Naive thymus-derived CD8-positive, alpha-beta T cell (primary cell): Measurements from ENCODE around the gene WASHC3. TPM values are rescaled to one million over a fixed set of nuclear protein-coding genes. Genes with fewer than 3 reads are reported as not detected.

Experiments
- ATAC-seq, 2 donors: fragments of 150-1000 bp; cut with Tn5 transposase in 1 of 2; sonication (Bioruptor Pico), chemical (Tn5 transposase) in 1 of 2; 1 replicate in 1 of 2; 2 replicates in 1 of 2; pipeline ENCODE4 v1.10.0; 2021; ENCODE audit warnings: mild to moderate bottlenecking in 2 of 2, moderate library complexity in 2 of 2
- POLR2A ChIA-PET: fragments of 350-600 bp; sonication (Branson Sonifier 250); formaldehyde crosslinking; loops from one replicate; lab custom pipeline; 2021; ENCODE audit warnings: antibody characterized with exemption; lab: Charles Lee
- DNase-seq, 10 donors: peaks; one replicate each; pipeline versions ENCODE4 v3.0.0 to v3.0.0-alpha.2; 2020 to 2022
- H3K27ac Mint-ChIP-seq, 10 donors: one replicate each; pipeline ENCODE4 v1.8.0; 2020 to 2022; ENCODE audit warnings: mild to moderate bottlenecking in 10 of 10, mixed read lengths in 10 of 10, moderate library complexity in 4 of 10, inconsistent platforms in 1 of 10
- H3K27me3 Mint-ChIP-seq, 5 donors: one replicate each; pipeline ENCODE4 v1.8.0; 2021 to 2022; ENCODE audit warnings: mixed read lengths in 5 of 5
- H3K36me3 Mint-ChIP-seq, 3 donors: one replicate each; pipeline ENCODE4 v1.8.0; 2020 to 2022; ENCODE audit warnings: mixed read lengths in 3 of 3, mild to moderate bottlenecking in 2 of 3, inconsistent platforms in 1 of 3
- H3K4me1 Mint-ChIP-seq, 4 donors: one replicate each; pipeline ENCODE4 v1.8.0; 2021 to 2022; ENCODE audit warnings: mixed read lengths in 4 of 4
- H3K4me3 Mint-ChIP-seq, 10 donors: one replicate each; pipeline ENCODE4 v1.8.0; 2020 to 2022; ENCODE audit warnings: mild to moderate bottlenecking in 10 of 10, mixed read lengths in 10 of 10, moderate library complexity in 6 of 10, inconsistent platforms in 1 of 10
- H3K9me3 Mint-ChIP-seq, 9 donors: one replicate each; pipeline ENCODE4 v1.8.0; 2020 to 2022; ENCODE audit warnings: mixed read lengths in 9 of 9, mild to moderate bottlenecking in 3 of 9, inconsistent platforms in 1 of 9, moderate library complexity in 1 of 9
- polyA plus RNA-seq, 3 donors: library from polyadenylated mRNA; unstranded; fragments of 300-500 nt; fragmentation: Illumina TruSeq; gene quantifications; one replicate each; pipeline ENCODE4 v1.2.3, GENCODE V29; 2021
- total RNA-seq, 8 experiments: library from RNA in 2 of 8; stranded (reverse) in 2 of 8; gene quantifications; one replicate each; pipeline ENCODE4 v1.2.3 and lab custom pipeline; 2021 to 2026

The WASHC3 gene
- total and polyA plus RNA-seq, 5 experiments from 2014 or later, result 54.3 to 97.2 (median 89.3) TPM

DNA sequence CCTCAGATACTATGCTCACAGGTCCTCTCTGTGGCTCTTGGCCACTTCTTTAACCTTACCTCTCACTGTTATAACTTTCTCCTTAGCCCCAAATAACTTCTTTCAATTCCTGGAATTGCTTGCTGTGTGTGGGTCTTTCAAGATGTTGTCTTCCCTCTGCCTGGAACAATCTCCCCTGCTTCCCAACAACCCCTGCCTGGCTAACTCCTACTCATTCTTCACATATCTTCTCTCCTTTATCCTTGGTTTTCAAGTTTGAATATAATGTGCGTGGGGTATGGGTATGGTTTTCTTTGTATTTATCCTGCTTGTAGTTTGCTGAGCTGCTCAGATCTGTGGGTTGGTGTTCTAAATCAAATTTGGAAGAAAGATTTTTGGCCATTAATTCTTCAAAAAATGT, 2.7 kb upstream of the WASHC3 start:
- H3K27ac Mint-ChIP-seq, result no peak overlapping the region
- POLR2A ChIA-PET, result no interaction called here
- no peaks in the 10 kb centered on the region for H3K9me3 Mint-ChIP-seq
- ATAC-seq (no peak), DNase-seq (no peak)
- H3K4me1 Mint-ChIP-seq, result peaks cover 8 to 27% (median 24%) of the 10 kb centered on the region in 4 donors
- no peak overlapping the region for H3K4me3 Mint-ChIP-seq
- peaks cover 0 to 8% (median 3%) of the 10 kb centered on the region in 3 donors for H3K36me3 Mint-ChIP-seq
- H3K27me3 Mint-ChIP-seq, result peaks cover 2 to 11% (median 5%) of the 10 kb centered on the region in 5 donors

DNA sequence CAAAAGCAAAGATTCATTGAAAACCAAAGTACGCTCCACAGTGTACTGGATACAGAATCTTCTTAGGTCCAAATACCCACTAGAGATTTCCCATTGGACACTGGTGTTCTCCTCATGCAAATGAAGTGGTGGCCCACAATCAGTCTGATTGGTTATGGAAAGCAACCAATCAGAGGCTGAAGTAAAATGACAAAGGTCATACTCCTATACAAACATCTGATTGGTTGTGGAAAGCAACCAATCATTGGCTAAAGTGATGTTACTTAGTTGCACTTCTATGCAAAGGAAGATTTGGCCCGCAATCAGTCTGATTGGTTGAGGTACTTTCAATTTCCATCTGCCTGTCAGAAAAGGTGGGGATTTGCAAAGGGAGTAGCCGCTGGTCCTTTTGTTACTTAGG, 1.3 kb upstream of the WASHC3 start:
- peaks cover 10 to 35% (median 33%) of the 10 kb centered on the region in 4 donors for H3K4me1 Mint-ChIP-seq
- ATAC-seq (no peak), DNase-seq (no peak)
- peaks cover 4 to 20% (median 10%) of the 10 kb centered on the region in 3 donors for H3K36me3 Mint-ChIP-seq
- POLR2A ChIA-PET, result interaction anchor here (0.6 kb wide), 1 partner anchor 33 kb away, joined by 3 read pairs; no protein-coding TSS in a partner anchor
- peak overlapping the region in 4 of 10 donors; percentile 7 to 99 (median 67) for H3K27ac Mint-ChIP-seq
- peak overlapping the region in 1 of 10 donors; percentile 13 for H3K4me3 Mint-ChIP-seq
- no peaks in the 10 kb centered on the region for H3K9me3 Mint-ChIP-seq
- peaks cover 2 to 11% (median 5%) of the 10 kb centered on the region in 5 donors for H3K27me3 Mint-ChIP-seq

DNA sequence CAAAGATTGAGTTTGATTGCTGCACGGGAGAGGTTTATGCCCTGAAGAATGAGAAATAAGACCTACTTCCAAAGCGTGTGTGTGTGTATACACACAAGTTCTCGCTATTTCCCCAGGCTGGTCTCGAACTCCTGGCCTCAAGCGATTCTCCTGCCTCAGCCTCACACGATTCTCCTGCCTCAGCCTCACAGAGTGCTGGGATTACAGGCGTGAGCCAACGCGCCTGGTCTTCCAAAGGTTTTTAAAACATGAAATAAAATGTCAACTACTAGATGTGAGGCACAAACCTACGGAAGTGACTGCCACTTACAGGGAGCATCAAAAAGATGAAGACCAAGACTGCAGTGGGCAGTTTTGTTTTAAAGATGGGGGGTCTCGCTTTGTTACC, 622 bp upstream of the WASHC3 start:
- POLR2A ChIA-PET, result interaction anchor here (0.6 to 1.5 kb wide), 5 partner anchors 13 to 1868 kb away, joined by 3 to 8 read pairs (median 3); partner anchors contain the start of genes ARL1, HSP90B1, NUP37 and PARPBP
- Mint-ChIP-seq H3K36me3 (peaks cover 4 to 26% (median 15%) of the 10 kb centered on the region in 3 donors), H3K4me3 (peak overlapping the region in 9 of 10 donors; percentile 91 to 99 (median 96)), H3K9me3 (no peaks in the 10 kb centered on the region), H3K27ac (peak overlapping the region in 9 of 10 donors; percentile 93 to 99 (median 97)), H3K4me1 (peaks cover 12 to 42% (median 39%) of the 10 kb centered on the region in 4 donors), H3K27me3 (peaks cover 2 to 11% (median 5%) of the 10 kb centered on the region in 5 donors)
- no peak for ATAC-seq
- no peak for DNase-seq

DNA sequence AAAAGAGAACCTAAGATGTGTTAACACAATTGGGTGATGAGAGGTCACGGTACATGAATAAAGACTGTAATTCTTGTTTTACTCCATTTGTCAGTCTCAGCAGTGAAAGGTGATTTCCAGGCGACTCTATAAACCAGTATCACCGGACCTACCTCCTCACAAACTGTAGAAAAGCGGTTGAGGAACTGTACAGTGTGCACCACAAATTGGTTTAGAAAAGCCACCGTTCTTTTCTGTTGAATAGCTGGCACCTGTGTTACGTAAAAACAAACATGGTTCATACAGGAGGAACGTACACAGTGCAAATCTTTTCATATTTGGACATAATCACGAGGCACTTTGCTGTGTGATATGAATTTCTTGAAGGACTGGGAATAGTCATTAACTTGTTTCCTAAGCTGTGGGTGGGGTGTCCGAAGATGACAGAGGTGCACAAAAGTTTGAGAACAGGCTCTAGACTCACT, 663 bp downstream of the WASHC3 start:
- peak in 7 of 10 donors; percentile 7 to 43 (median 16) for DNase-seq
- peaks cover 18 to 54% (median 49%) of the 10 kb centered on the region in 4 donors for H3K4me1 Mint-ChIP-seq

DNA sequence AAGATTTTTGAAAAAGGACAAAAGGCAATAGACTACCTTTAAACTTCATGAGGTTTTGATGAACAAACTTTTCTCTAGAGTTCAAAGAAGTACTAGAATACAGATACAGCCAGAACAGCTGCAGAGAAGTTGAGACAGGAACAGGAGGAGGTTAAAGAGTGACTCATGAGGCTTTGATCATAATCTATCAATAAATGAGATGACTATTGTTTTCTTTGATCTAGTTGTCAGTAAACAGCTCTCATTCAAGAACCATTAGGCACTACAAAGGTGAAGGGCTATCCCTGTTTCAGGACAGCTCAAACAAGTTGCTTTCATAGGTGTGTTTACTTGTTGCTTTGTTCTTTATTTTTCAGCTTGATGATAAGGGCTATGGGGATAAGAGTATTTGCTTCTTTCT, 2.4 kb downstream of the WASHC3 start:
- DNase-seq (peak in 2 of 10 donors; percentile 6 to 16), ATAC-seq (peak in 1 of 2 donors; percentile 7)
- Mint-ChIP-seq H3K27me3 (peaks cover under 1 to 7% (median 2%) of the 10 kb centered on the region in 5 donors), H3K27ac (peak overlapping the region in 8 of 10 donors; percentile 36 to 94 (median 80)), H3K4me3 (peak overlapping the region in 4 of 10 donors; percentile 7 to 71 (median 34)), H3K9me3 (no peaks in the 10 kb centered on the region), H3K36me3 (peaks cover 15 to 56% (median 44%) of the 10 kb centered on the region in 3 donors), H3K4me1 (peaks cover 18 to 62% (median 56%) of the 10 kb centered on the region in 4 donors)
- POLR2A ChIA-PET, result no interaction called here

More for the DNA sequence above, 663 bp downstream of the WASHC3 start:
- Mint-ChIP-seq H3K9me3 (no peaks in the 10 kb centered on the region), H3K36me3 (peaks cover 10 to 39% (median 28%) of the 10 kb centered on the region in 3 donors), H3K4me3 (peak overlapping the region; percentile 91 to 99 (median 96)), H3K27ac (peak overlapping the region; percentile 93 to 99 (median 97)), H3K27me3 (peaks cover 2 to 11% (median 5%) of the 10 kb centered on the region in 5 donors)
- POLR2A ChIA-PET, result interaction anchor here (0.6 to 1.5 kb wide), 4 partner anchors 11 to 653 kb away, joined by 3 to 8 read pairs (median 3); partner anchors contain the start of genes ARL1, NUP37 and PARPBP
- peak; percentile 11 to 54 for ATAC-seq

DNA sequence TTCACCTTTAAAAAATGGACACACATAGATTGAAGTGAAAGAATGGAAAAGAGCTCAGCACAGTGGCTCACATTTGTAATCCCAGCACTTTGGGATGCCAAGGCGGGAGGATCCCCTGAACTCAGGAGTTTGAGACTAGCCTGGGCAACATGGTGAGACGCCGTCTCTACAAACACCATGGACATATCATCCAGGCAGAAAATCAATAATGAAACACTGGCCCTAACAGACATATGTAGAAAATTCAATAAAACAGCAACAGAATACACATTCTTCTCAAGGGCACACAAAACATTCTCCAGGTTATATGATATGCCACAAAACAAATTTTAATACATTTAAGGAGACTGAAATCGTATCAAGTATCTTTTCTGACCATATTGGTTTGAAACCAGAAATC, 7.4 kb downstream of the WASHC3 start:
- POLR2A ChIA-PET, result no interaction called here
- ATAC-seq (no peak), DNase-seq (no peak)
- Mint-ChIP-seq H3K9me3 (no peaks in the 10 kb centered on the region), H3K4me1 (peaks cover 18 to 60% (median 58%) of the 10 kb centered on the region in 4 donors), H3K4me3 (peak overlapping the region in 1 of 10 donors; percentile 3), H3K27me3 (no peaks in the 10 kb centered on the region), H3K27ac (peak overlapping the region in 1 of 10 donors; percentile 55), H3K36me3 (peaks cover 15 to 78% (median 57%) of the 10 kb centered on the region in 3 donors)

DNA sequence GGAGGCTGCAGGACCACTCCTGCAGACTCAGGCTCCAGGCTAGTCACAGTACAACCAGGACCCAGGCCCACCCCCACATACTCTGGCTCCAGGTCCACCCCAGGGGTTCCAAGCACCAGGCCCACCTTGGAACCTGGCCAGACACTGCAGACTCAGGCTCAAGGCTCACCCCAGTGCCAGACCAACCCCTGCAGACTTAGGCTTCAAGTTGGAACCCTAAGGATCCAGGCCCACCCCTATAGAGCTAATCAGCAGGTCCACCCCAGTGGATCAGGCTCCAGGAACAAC, 8.8 kb downstream of the WASHC3 start:
- Mint-ChIP-seq H3K27me3 (no peaks in the 10 kb centered on the region), H3K4me3 (no peak overlapping the region), H3K4me1 (peaks cover 15 to 52% (median 48%) of the 10 kb centered on the region in 4 donors), H3K27ac (no peak overlapping the region), H3K36me3 (peaks cover 11 to 80% (median 54%) of the 10 kb centered on the region in 3 donors), H3K9me3 (no peaks in the 10 kb centered on the region)
- DNase-seq (no peak), ATAC-seq (no peak)
- POLR2A ChIA-PET, result no interaction called here

DNA sequence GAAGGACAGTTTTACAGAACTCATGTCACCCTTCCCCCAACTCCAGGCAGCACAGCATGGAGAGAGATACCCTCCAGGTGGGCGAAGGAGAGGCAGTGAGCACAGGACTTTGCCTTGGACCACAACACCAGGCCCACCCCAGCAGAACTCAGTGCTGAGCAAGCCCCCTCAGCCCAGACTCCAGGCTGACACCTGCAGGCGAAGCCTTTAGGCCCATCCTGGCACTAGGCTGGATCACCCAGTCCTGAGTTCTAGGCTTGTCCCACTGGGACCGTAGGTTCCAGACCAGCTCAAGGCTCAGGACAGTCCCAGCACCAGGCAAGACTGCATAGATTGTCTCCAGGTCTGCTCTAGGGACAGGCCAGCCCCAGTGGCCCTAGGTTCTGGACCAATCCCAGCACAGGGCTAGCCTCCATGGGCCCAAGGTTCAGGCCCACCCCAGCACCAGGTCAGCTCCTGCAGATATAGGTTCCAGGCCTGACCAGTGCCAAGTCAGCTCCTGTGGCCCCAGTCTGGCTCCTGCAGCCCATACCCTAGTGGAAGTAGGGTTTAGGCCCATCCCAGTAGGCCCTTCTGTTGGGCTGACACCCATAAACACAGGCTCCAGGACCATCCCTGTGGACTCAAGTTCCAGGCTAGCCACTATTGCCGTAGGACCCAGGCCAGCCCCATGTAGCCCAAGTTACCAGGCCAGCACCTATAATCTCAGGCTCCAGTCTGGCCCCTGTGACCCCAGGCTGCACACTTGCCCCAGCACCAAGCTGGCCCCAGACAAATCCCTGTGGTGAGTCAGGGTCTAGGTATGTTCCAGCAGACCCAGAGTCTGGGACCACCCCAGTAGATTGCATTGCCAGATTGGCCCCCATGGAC, 9.4 kb downstream of the WASHC3 start:
- H3K36me3 Mint-ChIP-seq, result peaks cover 11 to 77% (median 49%) of the 10 kb centered on the region in 3 donors
- ATAC-seq (no peak), DNase-seq (no peak)
- POLR2A ChIA-PET, result interaction anchor here (0.5 kb wide), 1 partner anchor 704 kb away, joined by 6 read pairs; no protein-coding TSS in a partner anchor
- H3K4me3 Mint-ChIP-seq, result no peak overlapping the region
- H3K4me1 Mint-ChIP-seq, result peaks cover 14 to 46% (median 42%) of the 10 kb centered on the region in 4 donors
- H3K9me3 Mint-ChIP-seq, result no peaks in the 10 kb centered on the region
- H3K27me3 Mint-ChIP-seq, result no peaks in the 10 kb centered on the region
- H3K27ac Mint-ChIP-seq, result peak overlapping the region in 3 of 10 donors; percentile 24 to 67 (median 63)

DNA sequence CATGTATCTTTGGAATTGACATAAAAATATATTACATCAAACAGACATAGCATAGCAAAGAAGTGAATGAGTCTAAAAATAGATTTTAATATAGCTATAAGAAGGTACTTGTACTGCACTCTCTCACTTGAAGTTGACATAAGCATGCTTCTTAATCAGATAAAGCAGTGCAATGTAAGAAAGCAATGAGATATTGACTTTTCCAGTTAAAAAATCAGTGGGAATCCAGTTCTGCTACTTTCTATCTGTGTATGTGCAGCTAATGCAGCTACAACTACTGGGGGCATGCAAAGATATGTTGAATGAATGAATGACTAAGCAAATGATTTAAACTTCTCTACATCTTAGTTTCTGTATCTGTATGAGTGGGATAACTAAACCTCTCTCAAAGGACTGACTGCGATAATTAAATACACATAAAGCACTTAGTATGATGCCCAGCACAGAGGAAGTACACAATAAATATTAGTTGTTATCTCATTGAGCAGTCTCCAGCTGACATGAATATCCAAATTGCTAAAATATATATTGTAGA, 10.3 kb downstream of the WASHC3 start:
- no peaks in the 10 kb centered on the region for H3K27me3 Mint-ChIP-seq
- H3K9me3 Mint-ChIP-seq, result no peaks in the 10 kb centered on the region
- H3K4me3 Mint-ChIP-seq, result no peak overlapping the region
- H3K4me1 Mint-ChIP-seq, result peaks cover 8 to 38% (median 35%) of the 10 kb centered on the region in 4 donors
- ATAC-seq, result no peak
- peaks cover 8 to 72% (median 42%) of the 10 kb centered on the region in 3 donors for H3K36me3 Mint-ChIP-seq
- POLR2A ChIA-PET, result no interaction called here
- no peak for DNase-seq
- peak overlapping the region in 4 of 10 donors; percentile 18 to 67 (median 55) for H3K27ac Mint-ChIP-seq

DNA sequence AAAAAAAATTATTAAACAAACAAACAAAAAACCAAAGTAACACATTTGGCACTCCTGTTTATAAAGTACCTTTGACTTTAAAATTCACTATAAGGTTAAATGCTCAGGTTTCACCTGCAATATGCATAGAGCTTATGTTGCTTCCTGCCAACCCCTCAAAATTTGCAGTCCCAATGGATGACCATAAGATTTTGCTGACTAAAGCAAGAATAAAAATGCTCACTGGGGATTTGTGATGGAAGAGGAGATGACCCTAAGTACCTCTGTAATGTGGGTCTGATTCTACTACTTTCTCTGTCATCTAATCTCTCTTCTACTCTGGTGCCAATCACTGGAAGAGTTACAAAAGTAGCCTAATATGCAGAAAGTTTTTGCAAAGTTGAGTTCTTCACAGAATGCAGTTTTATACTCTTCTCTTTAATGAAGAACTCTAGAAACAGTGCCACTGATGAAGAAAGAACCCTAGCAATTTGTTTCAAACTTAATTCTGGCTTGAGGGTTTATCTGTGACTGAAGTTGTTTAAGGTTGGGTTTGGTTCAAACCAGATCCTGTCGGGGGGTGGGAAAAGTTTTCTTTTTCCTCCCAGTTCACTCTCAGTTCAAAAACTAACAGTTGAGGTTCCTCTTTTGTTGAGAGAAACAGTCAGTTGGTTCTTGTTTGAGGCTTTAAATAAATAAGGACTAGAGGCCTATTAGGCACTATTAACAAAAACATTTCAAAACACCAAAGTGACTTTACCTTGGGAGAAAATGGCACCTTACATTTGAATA, 10.9 kb downstream of the WASHC3 start:
- POLR2A ChIA-PET, result interaction anchor here (1.0 kb wide), 1 partner anchor 10 kb away, joined by 3 read pairs; no protein-coding TSS in a partner anchor
- ATAC-seq, result no peak
- Mint-ChIP-seq H3K9me3 (no peaks in the 10 kb centered on the region), H3K36me3 (peaks cover 6 to 68% (median 38%) of the 10 kb centered on the region in 3 donors), H3K27ac (peak overlapping the region in 4 of 10 donors; percentile 3 to 67 (median 50)), H3K27me3 (no peaks in the 10 kb centered on the region), H3K4me3 (no peak overlapping the region), H3K4me1 (peaks cover 8 to 34% (median 31%) of the 10 kb centered on the region in 4 donors)
- DNase-seq, result no peak

DNA sequence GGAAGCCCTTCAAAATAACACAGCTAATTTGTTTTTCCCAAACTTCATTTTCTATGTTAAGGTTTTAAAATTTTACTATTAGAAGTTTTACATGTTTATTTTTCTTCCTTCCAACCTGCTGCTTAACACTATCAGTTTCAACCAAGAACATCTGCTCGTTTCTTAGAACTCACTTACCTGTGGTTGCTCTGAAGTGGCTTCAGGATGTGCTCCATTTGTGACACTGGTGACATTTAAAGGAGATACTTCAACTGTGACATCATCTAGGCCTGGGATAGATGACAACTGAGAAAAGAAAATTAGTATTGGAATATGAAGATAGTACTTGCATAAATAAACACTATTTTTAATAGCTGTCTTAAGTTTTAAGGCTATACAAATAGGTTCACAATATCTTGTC, 17.9 kb downstream of the WASHC3 start:
- H3K36me3 Mint-ChIP-seq, result peaks cover 0 to 46% (median 17%) of the 10 kb centered on the region in 3 donors
- POLR2A ChIA-PET, result no interaction called here
- H3K27ac Mint-ChIP-seq, result peak overlapping the region in 9 of 10 donors; percentile 12 to 94 (median 71)
- no peaks in the 10 kb centered on the region for H3K9me3 Mint-ChIP-seq
- peak; percentile 78 to 100 for ATAC-seq
- H3K4me1 Mint-ChIP-seq, result peaks cover 3 to 19% (median 13%) of the 10 kb centered on the region in 4 donors
- H3K4me3 Mint-ChIP-seq, result peak overlapping the region in 9 of 10 donors; percentile 11 to 60 (median 46)
- no peaks in the 10 kb centered on the region for H3K27me3 Mint-ChIP-seq
- peak in 5 of 10 donors; percentile 14 to 63 (median 38) for DNase-seq
